ENCODE results near the gene KCNG1.

The KCNG1 gene

GRCh38 chr20:51029556-51029955 lies 6.6 kb upstream of the KCNG1 start:
- H3K27ac ChIP-seq (ENCODE audit: low read depth, low read length, poor library complexity, severe bottlenecking), result no peak overlapping the region
- peaks cover 7% of the 10 kb centered on the region; the same call in 1 of the 2 replicates for H3K27me3 ChIP-seq (ENCODE audit: insufficient read depth, low read length)
- TF ChIP-seq, protein P1, sequence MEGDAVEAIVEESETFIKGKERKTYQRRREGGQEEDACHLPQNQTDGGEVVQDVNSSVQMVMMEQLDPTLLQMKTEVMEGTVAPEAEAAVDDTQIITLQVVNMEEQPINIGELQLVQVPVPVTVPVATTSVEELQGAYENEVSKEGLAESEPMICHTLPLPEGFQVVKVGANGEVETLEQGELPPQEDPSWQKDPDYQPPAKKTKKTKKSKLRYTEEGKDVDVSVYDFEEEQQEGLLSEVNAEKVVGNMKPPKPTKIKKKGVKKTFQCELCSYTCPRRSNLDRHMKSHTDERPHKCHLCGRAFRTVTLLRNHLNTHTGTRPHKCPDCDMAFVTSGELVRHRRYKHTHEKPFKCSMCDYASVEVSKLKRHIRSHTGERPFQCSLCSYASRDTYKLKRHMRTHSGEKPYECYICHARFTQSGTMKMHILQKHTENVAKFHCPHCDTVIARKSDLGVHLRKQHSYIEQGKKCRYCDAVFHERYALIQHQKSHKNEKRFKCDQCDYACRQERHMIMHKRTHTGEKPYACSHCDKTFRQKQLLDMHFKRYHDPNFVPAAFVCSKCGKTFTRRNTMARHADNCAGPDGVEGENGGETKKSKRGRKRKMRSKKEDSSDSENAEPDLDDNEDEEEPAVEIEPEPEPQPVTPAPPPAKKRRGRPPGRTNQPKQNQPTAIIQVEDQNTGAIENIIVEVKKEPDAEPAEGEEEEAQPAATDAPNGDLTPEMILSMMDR (IDR thresholded peaks at IDR 0.05; ENCODE audit: low read length), result no peak
- no peak for TF ChIP-seq EZH2 (IDR thresholded peaks at IDR 0.05; ENCODE audit: borderline replicate concordance, low read length)
- H3K4me1 ChIP-seq (ENCODE audit: insufficient read depth, low read length, severe bottlenecking), result no peaks in the 10 kb centered on the region
- no peaks in the 10 kb centered on the region for H3K36me3 ChIP-seq (ENCODE audit: insufficient read depth, low read length)
- H2AFZ ChIP-seq (ENCODE audit: low read length), result no peak overlapping the region
- H3K4me3 ChIP-seq (ENCODE audit: low read depth, low read length, poor library complexity, severe bottlenecking), result no peak overlapping the region
- H3K9me3 ChIP-seq (ENCODE audit: low read length), result no peaks in the 10 kb centered on the region
- H3K9ac ChIP-seq (ENCODE audit: low read length), result no peak overlapping the region
- no peaks in the 10 kb centered on the region for H3F3A ChIP-seq (ENCODE audit: insufficient read depth, low read length)
- H4K20me1 ChIP-seq (ENCODE audit: insufficient read depth, low read length), result no peaks in the 10 kb centered on the region
- no peaks in the 10 kb centered on the region for H3K9me2 ChIP-seq (ENCODE audit: low read depth, low read length)
- no peak overlapping the region for H3K4me2 ChIP-seq (ENCODE audit: low read length)
- no peaks in the 10 kb centered on the region for H3K79me2 ChIP-seq (ENCODE audit: insufficient read depth, low read length)

DNA sequence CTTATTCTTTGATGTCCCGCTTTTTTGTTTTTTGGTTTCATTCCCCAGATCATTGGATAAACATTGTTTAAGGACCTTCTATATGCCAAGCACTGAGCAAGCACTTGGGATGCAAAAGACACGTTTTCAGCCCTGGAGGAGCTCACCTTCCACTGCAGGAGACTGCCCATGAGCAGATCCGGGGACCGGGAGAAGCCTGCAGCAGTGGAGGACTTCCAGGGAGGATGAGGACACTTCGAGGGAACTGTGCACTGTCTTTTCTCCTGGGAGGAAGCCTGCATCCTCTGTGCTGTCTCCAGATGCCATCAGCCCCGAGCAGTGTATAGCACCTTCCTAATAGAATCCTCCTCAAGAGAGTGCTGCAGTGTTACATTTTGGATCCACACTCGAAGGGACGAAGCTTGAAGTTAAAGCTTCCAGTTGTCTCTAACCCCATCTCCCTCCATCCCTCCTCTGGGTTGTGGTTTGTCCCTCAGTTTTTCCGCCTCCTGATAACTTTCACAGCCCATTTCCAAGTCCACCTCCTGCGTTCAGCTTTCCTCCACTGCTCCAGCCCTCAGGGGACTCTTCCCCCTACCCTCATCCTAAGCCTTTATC lies 5.8 kb upstream of the KCNG1 start:
- no peaks in the 10 kb centered on the region for H3K4me1 ChIP-seq (ENCODE audit: insufficient read depth, low read length, severe bottlenecking)
- no peaks in the 10 kb centered on the region for H3F3A ChIP-seq (ENCODE audit: insufficient read depth, low read length)
- H3K27me3 ChIP-seq (ENCODE audit: insufficient read depth, low read length), result peaks cover 7% of the 10 kb centered on the region; the same call in 1 of the 2 replicates
- H3K4me2 ChIP-seq (ENCODE audit: low read length), result no peak overlapping the region
- no peak overlapping the region for H3K9ac ChIP-seq (ENCODE audit: low read length)
- no peak overlapping the region for H3K4me3 ChIP-seq (ENCODE audit: low read depth, low read length, poor library complexity, severe bottlenecking)
- H3K9me2 ChIP-seq (ENCODE audit: low read depth, low read length), result no peaks in the 10 kb centered on the region
- no peaks in the 10 kb centered on the region for H4K20me1 ChIP-seq (ENCODE audit: insufficient read depth, low read length)
- H3K27ac ChIP-seq (ENCODE audit: low read depth, low read length, poor library complexity, severe bottlenecking), result no peak overlapping the region
- H3K9me3 ChIP-seq (ENCODE audit: low read length), result no peaks in the 10 kb centered on the region
- no peak for TF ChIP-seq EZH2 (IDR thresholded peaks at IDR 0.05; ENCODE audit: borderline replicate concordance, low read length)
- TF ChIP-seq, protein P1 (IDR thresholded peaks at IDR 0.05; ENCODE audit: low read length), result no peak
- no peak overlapping the region for H2AFZ ChIP-seq (ENCODE audit: low read length)
- no peaks in the 10 kb centered on the region for H3K36me3 ChIP-seq (ENCODE audit: insufficient read depth, low read length)
- H3K79me2 ChIP-seq (ENCODE audit: insufficient read depth, low read length), result no peaks in the 10 kb centered on the region

- H3K4me2 ChIP-seq (ENCODE audit: low read length), result no peak overlapping the region
- no peaks in the 10 kb centered on the region for H3K4me1 ChIP-seq (ENCODE audit: insufficient read depth, low read length, severe bottlenecking)
- no peaks in the 10 kb centered on the region for H3K36me3 ChIP-seq (ENCODE audit: insufficient read depth, low read length)
- H3K4me3 ChIP-seq (ENCODE audit: low read depth, low read length, poor library complexity, severe bottlenecking), result no peak overlapping the region
- no peak overlapping the region for H2AFZ ChIP-seq (ENCODE audit: low read length)
- H3K79me2 ChIP-seq (ENCODE audit: insufficient read depth, low read length), result no peaks in the 10 kb centered on the region
- H3K27ac ChIP-seq (ENCODE audit: low read depth, low read length, poor library complexity, severe bottlenecking), result no peak overlapping the region
- peaks cover 7% of the 10 kb centered on the region; the same call in 1 of the 2 replicates for H3K27me3 ChIP-seq (ENCODE audit: insufficient read depth, low read length)
- no peaks in the 10 kb centered on the region for H3F3A ChIP-seq (ENCODE audit: insufficient read depth, low read length)
- no peaks in the 10 kb centered on the region for H3K9me3 ChIP-seq (ENCODE audit: low read length)
- H3K9me2 ChIP-seq (ENCODE audit: low read depth, low read length), result no peaks in the 10 kb centered on the region
- H3K9ac ChIP-seq (ENCODE audit: low read length), result no peak overlapping the region
- no peaks in the 10 kb centered on the region for H4K20me1 ChIP-seq (ENCODE audit: insufficient read depth, low read length)
- TF ChIP-seq, protein P1 (IDR thresholded peaks at IDR 0.05; ENCODE audit: low read length), result no peak
- no peak for TF ChIP-seq EZH2 (IDR thresholded peaks at IDR 0.05; ENCODE audit: borderline replicate concordance, low read length)
Measured at GRCh38 chr20:51027035-51027795, 4.3 kb upstream of the KCNG1 start.
